ENCODE data around the gene ABCC6. TPM values are rescaled to one million over a fixed set of nuclear protein-coding genes. Genes with fewer than 3 reads are reported as not detected.

Gene ABCC6
- total and polyA plus RNA-seq, 2 of the 13 experiments (the other 11 are each of a cell fraction or from before 2014, with no cell fraction given), result 82.4 to 105 TPM

GRCh38 chr16:16184594-16184993, 38.7 kb downstream of the ABCC6 start:
- ATAC-seq (no peak), DNase-seq (ENCODE audit: low spot score) (no peak), FAIRE-seq (no peak)
- H3K27ac ChIP-seq (ENCODE audit: extremely low read length, insufficient read depth, low read length), result no peak overlapping the region
- no peak overlapping the region for H3K4me3 ChIP-seq (replicated peaks in 1 of 3; ENCODE audit: insufficient read depth in 1 of 3, low read depth in 2 of 3, low read length in 3 of 3)
- ChIA-PET POLR2A (no interaction called here), CTCF (ENCODE audit: low intra/inter-chr PET ratio, low total read pairs) (no interaction called here)
- no peaks in the 10 kb centered on the region for H3K9me3 ChIP-seq (ENCODE audit: low read length)
- TF ChIP-seq ZMAT3 (CRISPR knock-in tag; conservative IDR thresholded peaks at IDR 0.05), result no peak
- 0 out of 2 replicates have a peak, but pooled peaks have one; percentile 51 for TF ChIP-seq MXD1 (CRISPR knock-in tag; IDR thresholded peaks at IDR 0.05)
- TF ChIP-seq POLR2AphosphoS5 (IDR thresholded peaks at IDR 0.05; ENCODE audit: low read depth, low read length), result peak; percentile 30; the same call in 1 of the 2 replicates
- TF ChIP-seq MTA1 (CRISPR knock-in tag; IDR thresholded peaks at IDR 0.05; ENCODE audit: borderline replicate concordance), result 0 out of 2 replicates have a peak, but pooled peaks have one; percentile 34
- H3K79me2 ChIP-seq (ENCODE audit: insufficient read depth, low read length), result no peaks in the 10 kb centered on the region
- H3K4me1 ChIP-seq (ENCODE audit: insufficient read depth, low read length), result no peaks in the 10 kb centered on the region
- H3K9ac ChIP-seq (ENCODE audit: insufficient read depth, low read depth, low read length), result no peak overlapping the region
- 100% methylated on average over 3 of the region's 5 CpGs for WGBS (ENCODE audit: low lambda C conversion rate)
- no peaks in the 10 kb centered on the region for H3K27me3 ChIP-seq (ENCODE audit: control insufficient read depth in 1 of 2, insufficient read depth in 2 of 2, low read length in 2 of 2)
- H3K36me3 ChIP-seq (replicated peaks in 1 of 2; ENCODE audit: control insufficient read depth in 1 of 2, insufficient read depth in 2 of 2, low read length in 2 of 2), result peaks cover 58 to 84% of the 10 kb centered on the region in 2 experiments
- intact Hi-C loops (cut with micrococcal nuclease; ENCODE audit: unreplicated experiment) (no loop called here), in situ Hi-C loops (cut with HindIII; ENCODE audit: extremely low pct_ligation_motif_present, low pct_unique_long_range_greater_than_20kb) (no loop called here)
- no TSS peak for BruUV-seq (replicated peaks)
- no peak overlapping the region for H2AFZ ChIP-seq (ENCODE audit: low read length)
- H4K20me1 ChIP-seq (ENCODE audit: insufficient read depth, low read length), result 0 out of 2 replicates have a peak, but pooled peaks cover 7% of the 10 kb centered on the region
- H3K4me2 ChIP-seq (ENCODE audit: low read depth, low read length), result no peak overlapping the region

- in situ Hi-C loops (cut with HindIII; ENCODE audit: extremely low pct_ligation_motif_present, low pct_unique_long_range_greater_than_20kb) (no loop called here), intact Hi-C loops (cut with micrococcal nuclease; ENCODE audit: unreplicated experiment) (no loop called here)
- ChIA-PET CTCF (ENCODE audit: low intra/inter-chr PET ratio, low total read pairs) (no interaction called here), POLR2A (no interaction called here)
- no peak overlapping the region for H3K9ac ChIP-seq (ENCODE audit: insufficient read depth, low read depth, low read length)
- H3K4me3 ChIP-seq (replicated peaks in 1 of 3; ENCODE audit: insufficient read depth in 1 of 3, low read depth in 2 of 3, low read length in 3 of 3), result no peak overlapping the region
- no peaks in the 10 kb centered on the region for H3K27me3 ChIP-seq (ENCODE audit: control insufficient read depth in 1 of 2, insufficient read depth in 2 of 2, low read length in 2 of 2)
- H4K20me1 ChIP-seq (ENCODE audit: insufficient read depth, low read length), result 0 out of 2 replicates have a peak, but pooled peaks cover 7% of the 10 kb centered on the region
- H3K79me2 ChIP-seq (ENCODE audit: insufficient read depth, low read length), result no peaks in the 10 kb centered on the region
- H3K9me3 ChIP-seq (ENCODE audit: low read length), result no peaks in the 10 kb centered on the region
- ATAC-seq, result peak; percentile 9; the same call in 2 of the 3 replicates
- no peak overlapping the region for H3K27ac ChIP-seq (ENCODE audit: extremely low read length, insufficient read depth, low read length)
- H3K4me1 ChIP-seq (ENCODE audit: insufficient read depth, low read length), result no peaks in the 10 kb centered on the region
- peaks cover 57 to 87% of the 10 kb centered on the region in 2 experiments for H3K36me3 ChIP-seq (replicated peaks in 1 of 2; ENCODE audit: control insufficient read depth in 1 of 2, insufficient read depth in 2 of 2, low read length in 2 of 2)
- H2AFZ ChIP-seq (ENCODE audit: low read length), result no peak overlapping the region
- DNase-seq (ENCODE audit: low spot score), result no peak
- H3K4me2 ChIP-seq (ENCODE audit: low read depth, low read length), result no peak overlapping the region
- no TSS peak for BruUV-seq (replicated peaks)
- WGBS (ENCODE audit: low lambda C conversion rate), result 96% methylated on average over 8 of the region's 8 CpGs
- FAIRE-seq, result peak; percentile 12
- TF ChIP-seq ZNF292 (CRISPR knock-in tag; IDR thresholded peaks at IDR 0.05; ENCODE audit: borderline replicate concordance, low read depth) (no peak), ZBTB21 (CRISPR knock-in tag; IDR thresholded peaks at IDR 0.05) (no peak), ZSCAN20 (CRISPR knock-in tag; IDR thresholded peaks at IDR 0.05; ENCODE audit: borderline replicate concordance) (no peak), MLXIP (CRISPR knock-in tag; IDR thresholded peaks at IDR 0.05; ENCODE audit: borderline replicate concordance) (no peak), ZNF572 (CRISPR knock-in tag; IDR thresholded peaks at IDR 0.05) (peak; percentile 82; the same call in 1 of the 2 replicates), CCDC6 (CRISPR knock-in tag; IDR thresholded peaks at IDR 0.05) (no peak), NR1H2 (CRISPR knock-in tag; IDR thresholded peaks at IDR 0.05; ENCODE audit: borderline replicate concordance, low read depth) (no peak), USF2 (IDR thresholded peaks at IDR 0.05; ENCODE audit: low read depth, low read length) (no peak), USF2 (CRISPR knock-in tag; IDR thresholded peaks at IDR 0.05; ENCODE audit: borderline replicate concordance) (no peak), CENPX (CRISPR knock-in tag; IDR thresholded peaks at IDR 0.05) (no peak)
Observed at GRCh38 chr16:16183562-16183961, 39.7 kb downstream of the ABCC6 start.

Measured in HepG2 (cell line).